GM12864 (cell line): ENCODE data around the gene SCFD2.
"Not testable (repeated sequence)": the region's sequence is repeated elsewhere in the genome, so short reads cannot be mapped to it uniquely, and the experiment has no call there.

ENCODE experiments used
- DNase-seq: peaks from one replicate; pipeline ENCODE4 v3.0.0-alpha.2; 2011; ENCODE audit warnings: low read depth
- H3K4me3 ChIP-seq: 2 replicates; pipeline ENCODE4 v1.5.1; 2011; ENCODE audit warnings: mild to moderate bottlenecking, low read depth, low read length, control low read depth
- CTCF ChIP-seq: IDR thresholded peaks from 2 replicates; pipeline ENCODE4 v1.5.1; 2011; ENCODE audit warnings: low read depth, mild to moderate bottlenecking, moderate library complexity, low read length, control low read depth, inconsistent platforms; ENCODE audit errors: missing control alignments

The SCFD2 gene

GRCh38 chr4:52840531-52841370 lies 525.1 kb downstream of the SCFD2 start:
- TF ChIP-seq CTCF: no peak
- H3K4me3 ChIP-seq: no peak overlapping the region
- no peak for DNase-seq

- DNase-seq: no peak
- no peak overlapping the region for H3K4me3 ChIP-seq
Measured at GRCh38 chr4:52838729-52839586, 526.9 kb downstream of the SCFD2 start.

GRCh38 chr4:52837716-52838558 lies 527.9 kb downstream of the SCFD2 start:
- no peak for TF ChIP-seq CTCF
- H3K4me3 ChIP-seq: no peak overlapping the region
- DNase-seq: no peak

More at GRCh38 chr4:52838729-52839586, 526.9 kb downstream of the SCFD2 start:
- no peak for TF ChIP-seq CTCF

GRCh38 chr4:52836678-52837077 lies 529.2 kb downstream of the SCFD2 start:
- DNase-seq: no peak
- no peak for TF ChIP-seq CTCF
- no peak overlapping the region for H3K4me3 ChIP-seq

- no peak overlapping the region for H3K4me3 ChIP-seq
- TF ChIP-seq CTCF: no peak
- DNase-seq: no peak
Measured at GRCh38 chr4:52836120-52836519, 529.7 kb downstream of the SCFD2 start.

GRCh38 chr4:52834641-52835456 lies 531.0 kb downstream of the SCFD2 start:
- not testable (repeated sequence) for H3K4me3 ChIP-seq, DNase-seq
